Upper lobe of left lung (tissue), 6 donors: ENCODE results near the gene LAMTOR4. TPM values are rescaled to one million over a fixed set of nuclear protein-coding genes. Genes with fewer than 3 reads are reported as not detected.

ENCODE experiments used
- ATAC-seq, 2 donors: fragments of 200-7000 bp; cut with Tn5 transposase; one replicate each; pipeline ENCODE4 v1.9.1; 2022; ENCODE audit warnings: mild to moderate bottlenecking in 2 of 2, moderate library complexity in 2 of 2; ENCODE audit not compliant: low FRiP score in 2 of 2
- DNase-seq, 2 donors: peaks; one replicate each; pipeline ENCODE4 v3.0.0-alpha.2; 2019 to 2020
- H3K27ac ChIP-seq, 4 donors: fragments of 200-600 bp; sonication (generic); one replicate each; pipeline ENCODE4 v1.5.1; 2016 to 2019
- H3K27me3 ChIP-seq, 4 donors: fragments of 200-600 bp; sonication (generic); one replicate each; pipeline ENCODE4 v1.5.1; 2017 to 2019
- H3K36me3 ChIP-seq, 4 donors: fragments of 200-600 bp; sonication (generic); one replicate each; pipeline ENCODE4 v1.5.1; 2016 to 2019
- H3K4me1 ChIP-seq, 4 donors: fragments of 200-600 bp; sonication (generic); one replicate each; pipeline ENCODE4 v1.5.1; 2018 to 2019
- H3K4me3 ChIP-seq, 4 donors: fragments of 200-600 bp; sonication (generic); one replicate each; pipeline ENCODE4 v1.5.1; 2017 to 2019; ENCODE audit warnings: mild to moderate bottlenecking in 2 of 4, moderate library complexity in 1 of 4
- H3K9me3 ChIP-seq, 4 donors: fragments of 200-600 bp; sonication (generic); one replicate each; pipeline ENCODE4 v1.5.1; 2018 to 2019
- EP300 ChIP-seq, 4 donors: sonication (generic); formaldehyde crosslinking; IDR thresholded peaks; one replicate each; pipeline ENCODE4 v1.5.1; 2017; ENCODE audit warnings: antibody characterized with exemption in 4 of 4, control low read depth in 2 of 4
- POLR2A ChIP-seq, 4 donors: fragments of 450-650 bp; IDR thresholded peaks; one replicate each; pipeline ENCODE4 v1.5.1; 2016 to 2017; ENCODE audit warnings: antibody characterized with exemption in 4 of 4, mild to moderate bottlenecking in 2 of 4
- POLR2AphosphoS5 ChIP-seq, 2 donors: sonication (generic); formaldehyde crosslinking; IDR thresholded peaks; one replicate each; pipeline ENCODE4 v1.5.1; 2017; ENCODE audit warnings: antibody characterized with exemption in 2 of 2
- WGBS, 2 donors: methylation state at CpG; one replicate each; pipeline ENCODE4 v1.1.5; 2017 to 2018; 5-methylcytosine and 5-hydroxymethylcytosine counted together
- total RNA-seq, 6 donors: library from RNA; depleted of rRNA in 4 of 6; stranded (reverse); fragments of >200 nt in 4 of 6; gene quantifications; one replicate each; pipeline versions ENCODE4 v1.1.0 to v1.2.1, GENCODE V29; 2016 to 2021
- TF ChIP-seq, protein P1 (sequence below), 6 experiments: fragments of 450-650 bp in 4 of 6; fragments of 200-600 bp in 2 of 6; sonication (generic) in 2 of 6; IDR thresholded peaks; one replicate each; pipeline ENCODE4 v1.5.1; 2016 to 2019; ENCODE audit warnings: antibody characterized with exemption in 6 of 6
- donor health status: DM: no; HTN: no; CAD: no; lungs with moderate emphysema.
- donor health status: DM: no; HTN: yes; CAD: no; lungs with severe emphysema.

Gene LAMTOR4
- total RNA-seq, 6 donors from 2014 or later, result 111 to 223 (median 148) TPM

DNA sequence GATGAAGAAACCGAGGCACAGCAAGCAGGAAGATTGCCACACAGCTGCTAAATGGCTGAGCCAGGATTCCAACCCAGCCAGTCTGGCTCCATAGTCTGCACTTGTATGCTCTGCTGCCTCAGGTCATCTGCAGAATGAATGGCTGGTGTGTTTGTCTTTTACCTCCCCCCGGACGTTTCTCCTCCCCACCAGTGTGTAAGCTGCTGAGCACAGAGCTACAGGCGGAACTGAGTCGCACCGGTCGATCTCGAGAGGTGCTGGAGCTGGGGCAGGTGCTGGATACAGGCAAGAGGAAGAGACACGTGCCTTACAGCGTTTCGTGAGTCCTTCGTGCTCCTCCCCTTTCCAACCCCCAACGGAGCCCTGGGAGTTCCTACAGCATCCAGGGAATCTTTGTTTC, 26.7 kb upstream of the LAMTOR4 start:
- no peak overlapping the region for H3K4me3 ChIP-seq
- no peaks in the 10 kb centered on the region for H3K27me3 ChIP-seq
- TF ChIP-seq EP300 (IDR thresholded peaks at IDR 0.05) (no peak), POLR2AphosphoS5 (IDR thresholded peaks at IDR 0.05) (no peak), POLR2A (IDR thresholded peaks at IDR 0.05) (no peak)
- TF ChIP-seq, protein P1, sequence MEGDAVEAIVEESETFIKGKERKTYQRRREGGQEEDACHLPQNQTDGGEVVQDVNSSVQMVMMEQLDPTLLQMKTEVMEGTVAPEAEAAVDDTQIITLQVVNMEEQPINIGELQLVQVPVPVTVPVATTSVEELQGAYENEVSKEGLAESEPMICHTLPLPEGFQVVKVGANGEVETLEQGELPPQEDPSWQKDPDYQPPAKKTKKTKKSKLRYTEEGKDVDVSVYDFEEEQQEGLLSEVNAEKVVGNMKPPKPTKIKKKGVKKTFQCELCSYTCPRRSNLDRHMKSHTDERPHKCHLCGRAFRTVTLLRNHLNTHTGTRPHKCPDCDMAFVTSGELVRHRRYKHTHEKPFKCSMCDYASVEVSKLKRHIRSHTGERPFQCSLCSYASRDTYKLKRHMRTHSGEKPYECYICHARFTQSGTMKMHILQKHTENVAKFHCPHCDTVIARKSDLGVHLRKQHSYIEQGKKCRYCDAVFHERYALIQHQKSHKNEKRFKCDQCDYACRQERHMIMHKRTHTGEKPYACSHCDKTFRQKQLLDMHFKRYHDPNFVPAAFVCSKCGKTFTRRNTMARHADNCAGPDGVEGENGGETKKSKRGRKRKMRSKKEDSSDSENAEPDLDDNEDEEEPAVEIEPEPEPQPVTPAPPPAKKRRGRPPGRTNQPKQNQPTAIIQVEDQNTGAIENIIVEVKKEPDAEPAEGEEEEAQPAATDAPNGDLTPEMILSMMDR (IDR thresholded peaks at IDR 0.05), result no peak
- H3K36me3 ChIP-seq, result peaks cover 0 to 6% (median 0%) of the 10 kb centered on the region in 4 donors
- no peaks in the 10 kb centered on the region for H3K9me3 ChIP-seq
- peaks cover 23 to 44% (median 26%) of the 10 kb centered on the region in 4 donors for H3K4me1 ChIP-seq
- WGBS, 2 donors, result 73 to 83% methylated on average over 13 of the region's 13 CpGs
- no peak for ATAC-seq
- H3K27ac ChIP-seq, result no peak overlapping the region
- no peak for DNase-seq

DNA sequence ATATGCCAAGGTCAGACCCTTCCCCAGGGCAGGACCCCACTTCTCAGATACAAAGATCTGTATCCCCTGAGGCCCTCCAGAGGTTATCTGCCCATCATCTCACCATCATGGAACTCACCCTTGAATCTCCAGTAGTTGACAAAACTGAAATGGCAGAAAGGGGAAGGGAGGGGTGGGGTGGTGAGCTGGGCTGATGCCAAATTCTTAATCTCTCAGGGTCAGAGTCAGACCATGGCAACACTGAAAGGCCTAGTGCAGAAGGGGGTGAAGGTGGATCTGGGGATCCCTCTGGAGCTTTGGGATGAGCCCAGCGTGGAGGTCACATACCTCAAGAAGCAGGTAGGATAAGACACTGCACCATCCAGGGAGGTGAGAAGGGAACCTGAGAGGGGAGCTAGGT, 26.1 kb upstream of the LAMTOR4 start:
- Histone ChIP-seq H3K4me1 (peaks cover 23 to 45% (median 27%) of the 10 kb centered on the region in 4 donors), H3K27me3 (no peaks in the 10 kb centered on the region), H3K27ac (no peak overlapping the region), H3K9me3 (no peaks in the 10 kb centered on the region), H3K4me3 (no peak overlapping the region), H3K36me3 (peaks cover 0 to 6% (median 0%) of the 10 kb centered on the region in 4 donors)
- ATAC-seq (no peak), DNase-seq (no peak)
- TF ChIP-seq, protein P1 (IDR thresholded peaks at IDR 0.05), result no peak
- TF ChIP-seq POLR2AphosphoS5 (IDR thresholded peaks at IDR 0.05) (no peak), POLR2A (IDR thresholded peaks at IDR 0.05) (no peak), EP300 (IDR thresholded peaks at IDR 0.05) (no peak)
- WGBS, 2 donors, result 83 to 100% methylated on average over 1 of the region's 1 CpG

DNA sequence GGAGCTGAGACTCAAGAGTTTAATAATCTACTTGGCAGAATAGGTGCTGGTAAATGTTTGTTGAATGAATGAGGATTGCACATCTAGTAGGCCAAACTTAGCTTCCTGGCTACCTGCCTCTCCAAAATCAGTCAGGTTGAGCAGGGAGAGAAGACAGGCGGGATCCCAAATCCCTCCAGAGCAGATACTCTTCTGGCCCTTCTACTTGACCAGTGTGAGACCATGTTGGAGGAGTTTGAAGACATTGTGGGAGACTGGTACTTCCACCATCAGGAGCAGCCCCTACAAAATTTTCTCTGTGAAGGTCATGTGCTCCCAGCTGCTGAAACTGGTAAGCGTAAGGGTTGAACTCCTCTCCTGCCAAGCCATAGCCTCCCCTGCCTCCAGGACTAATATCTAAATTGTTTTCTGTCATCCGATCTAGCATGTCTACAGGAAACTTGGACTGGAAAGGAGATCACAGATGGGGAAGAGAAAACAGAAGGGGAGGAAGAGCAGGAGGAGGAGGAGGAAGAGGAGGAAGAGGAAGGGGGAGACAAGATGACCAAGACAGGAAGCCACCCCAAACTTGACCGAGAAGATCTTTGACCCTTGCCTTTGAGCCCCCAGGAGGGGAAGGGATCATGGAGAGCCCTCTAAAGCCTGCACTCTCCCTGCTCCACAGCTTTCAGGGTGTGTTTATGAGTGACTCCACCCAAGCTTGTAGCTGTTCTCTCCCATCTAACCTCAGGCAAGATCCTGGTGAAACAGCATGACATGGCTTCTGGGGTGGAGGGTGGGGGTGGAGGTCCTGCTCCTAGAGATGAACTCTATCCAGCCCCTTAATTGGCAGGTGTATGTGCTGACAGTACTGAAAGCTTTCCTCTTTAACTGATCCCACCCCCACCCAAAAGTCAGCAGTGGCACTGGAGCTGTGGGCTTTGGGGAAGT, 24.2 kb upstream of the LAMTOR4 start:
- peaks cover 23 to 39% (median 28%) of the 10 kb centered on the region in 4 donors for H3K4me1 ChIP-seq
- TF ChIP-seq EP300 (IDR thresholded peaks at IDR 0.05) (no peak), POLR2AphosphoS5 (IDR thresholded peaks at IDR 0.05) (no peak), POLR2A (IDR thresholded peaks at IDR 0.05) (no peak)
- TF ChIP-seq, protein P1 (IDR thresholded peaks at IDR 0.05), result no peak
- H3K9me3 ChIP-seq, result no peaks in the 10 kb centered on the region
- no peak overlapping the region for H3K4me3 ChIP-seq
- no peak for ATAC-seq
- peaks cover 0 to 6% (median 0%) of the 10 kb centered on the region in 4 donors for H3K36me3 ChIP-seq
- no peak for DNase-seq
- 62 to 76% methylated on average over 4 of the region's 4 CpGs for WGBS, 2 donors
- no peaks in the 10 kb centered on the region for H3K27me3 ChIP-seq
- peak overlapping the region in 1 of 4 donors; percentile 97 for H3K27ac ChIP-seq

DNA sequence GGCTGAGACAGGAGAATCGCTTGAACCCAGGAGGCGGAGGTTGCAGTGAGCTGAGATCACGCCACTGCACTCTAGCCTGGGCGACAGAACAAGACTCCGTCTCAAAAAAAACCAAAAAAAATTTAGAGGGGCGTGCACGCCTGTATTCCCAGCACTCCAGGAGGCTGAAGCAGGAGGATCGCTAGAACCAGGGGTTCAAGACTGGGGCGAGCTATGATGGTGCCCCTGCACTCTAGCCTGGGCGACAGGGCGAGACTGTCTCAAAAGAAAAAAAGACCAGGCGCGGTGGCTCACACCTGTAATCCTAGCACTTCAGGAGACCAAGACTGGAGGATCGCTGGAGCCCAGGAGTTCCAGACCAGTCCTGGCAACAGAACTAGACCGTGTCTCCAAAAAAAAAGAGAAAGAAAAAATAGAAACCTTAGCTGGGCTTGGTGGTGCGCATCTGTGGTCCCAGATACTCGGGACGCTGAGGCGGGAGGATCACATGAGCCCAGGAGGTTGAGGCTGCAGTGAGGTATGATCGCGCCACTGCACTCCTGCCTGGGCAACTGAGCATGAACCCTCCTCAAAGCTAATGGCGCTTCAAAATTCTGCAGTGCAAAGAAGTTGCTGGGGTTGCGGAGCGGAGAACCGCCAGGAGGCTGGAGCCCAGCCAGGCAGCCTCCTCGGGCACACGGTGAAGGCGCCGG, 22.3 kb upstream of the LAMTOR4 start:
- 18 to 24% methylated on average over 19 to 21 of the region's 29 CpGs for WGBS, 2 donors
- H3K9me3 ChIP-seq, result no peaks in the 10 kb centered on the region
- DNase-seq (no peak), ATAC-seq (peak in 1 of 2 donors; percentile 20)
- TF ChIP-seq EP300 (IDR thresholded peaks at IDR 0.05), result no peak
- TF ChIP-seq, protein P1 (IDR thresholded peaks at IDR 0.05), result peak in 1 of 6 experiments; percentile 31
- no peak for TF ChIP-seq POLR2A (IDR thresholded peaks at IDR 0.05)
- TF ChIP-seq POLR2AphosphoS5 (IDR thresholded peaks at IDR 0.05), result no peak
- peak overlapping the region; percentile 67 to 98 (median 95) for H3K4me3 ChIP-seq
- peak overlapping the region; percentile 94 to 98 (median 96) for H3K27ac ChIP-seq
- H3K27me3 ChIP-seq, result no peaks in the 10 kb centered on the region
- H3K4me1 ChIP-seq, result peaks cover 18 to 39% (median 28%) of the 10 kb centered on the region in 4 donors
- peaks cover 0 to 6% (median 0%) of the 10 kb centered on the region in 4 donors for H3K36me3 ChIP-seq
